22Rv1 (cell line): ENCODE results near the gene MSANTD2.

ENCODE experiments used
- H3K27ac ChIP-seq: fragments of 450-650 bp; 2 replicates; pipeline ENCODE4 v1.5.1; 2017
- ZFX ChIP-seq: fragments of 450-650 bp; IDR thresholded peaks from 2 replicates; pipeline ENCODE4 v1.6.1; 2017; ENCODE audit warnings: antibody characterized with exemption, borderline replicate concordance
- TF ChIP-seq, protein P1 (sequence below): fragments of 450-650 bp; IDR thresholded peaks from 2 replicates; pipeline ENCODE4 v1.5.1; 2017; ENCODE audit warnings: mild to moderate bottlenecking

MSANTD2 gene

GRCh38 chr11:124832571-124832970, 32.4 kb upstream of the MSANTD2 start:
- TF ChIP-seq ZFX = no peak
- TF ChIP-seq, protein P1, sequence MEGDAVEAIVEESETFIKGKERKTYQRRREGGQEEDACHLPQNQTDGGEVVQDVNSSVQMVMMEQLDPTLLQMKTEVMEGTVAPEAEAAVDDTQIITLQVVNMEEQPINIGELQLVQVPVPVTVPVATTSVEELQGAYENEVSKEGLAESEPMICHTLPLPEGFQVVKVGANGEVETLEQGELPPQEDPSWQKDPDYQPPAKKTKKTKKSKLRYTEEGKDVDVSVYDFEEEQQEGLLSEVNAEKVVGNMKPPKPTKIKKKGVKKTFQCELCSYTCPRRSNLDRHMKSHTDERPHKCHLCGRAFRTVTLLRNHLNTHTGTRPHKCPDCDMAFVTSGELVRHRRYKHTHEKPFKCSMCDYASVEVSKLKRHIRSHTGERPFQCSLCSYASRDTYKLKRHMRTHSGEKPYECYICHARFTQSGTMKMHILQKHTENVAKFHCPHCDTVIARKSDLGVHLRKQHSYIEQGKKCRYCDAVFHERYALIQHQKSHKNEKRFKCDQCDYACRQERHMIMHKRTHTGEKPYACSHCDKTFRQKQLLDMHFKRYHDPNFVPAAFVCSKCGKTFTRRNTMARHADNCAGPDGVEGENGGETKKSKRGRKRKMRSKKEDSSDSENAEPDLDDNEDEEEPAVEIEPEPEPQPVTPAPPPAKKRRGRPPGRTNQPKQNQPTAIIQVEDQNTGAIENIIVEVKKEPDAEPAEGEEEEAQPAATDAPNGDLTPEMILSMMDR = no peak
- no peak overlapping the region for H3K27ac ChIP-seq

DNA sequence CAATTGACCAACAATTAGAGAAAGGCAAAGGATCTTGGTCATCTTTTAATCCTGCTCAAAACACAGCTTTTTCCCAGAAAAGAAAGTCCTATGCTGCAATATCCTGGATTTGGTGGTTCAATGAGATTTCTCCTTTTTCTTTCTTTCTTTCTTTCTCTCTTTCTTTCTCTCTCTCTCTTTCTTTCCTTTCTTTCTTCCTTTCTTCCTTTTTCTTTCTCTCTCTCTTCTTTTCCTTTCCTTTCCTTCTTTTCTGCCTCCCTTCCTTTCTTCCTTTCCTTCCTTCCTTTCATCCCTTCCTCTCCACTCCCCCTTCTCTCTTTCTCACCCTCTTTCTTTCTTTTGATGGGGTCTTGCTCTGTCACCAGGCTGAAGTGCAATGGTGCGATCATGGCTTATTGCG, 31.7 kb upstream of the MSANTD2 start:
- no peak overlapping the region for H3K27ac ChIP-seq
- TF ChIP-seq ZFX = no peak
- TF ChIP-seq, protein P1 = no peak

GRCh38 chr11:124830749-124831148, 30.5 kb upstream of the MSANTD2 start:
- H3K27ac ChIP-seq = no peak overlapping the region
- no peak for TF ChIP-seq ZFX
- TF ChIP-seq, protein P1 = no peak

DNA sequence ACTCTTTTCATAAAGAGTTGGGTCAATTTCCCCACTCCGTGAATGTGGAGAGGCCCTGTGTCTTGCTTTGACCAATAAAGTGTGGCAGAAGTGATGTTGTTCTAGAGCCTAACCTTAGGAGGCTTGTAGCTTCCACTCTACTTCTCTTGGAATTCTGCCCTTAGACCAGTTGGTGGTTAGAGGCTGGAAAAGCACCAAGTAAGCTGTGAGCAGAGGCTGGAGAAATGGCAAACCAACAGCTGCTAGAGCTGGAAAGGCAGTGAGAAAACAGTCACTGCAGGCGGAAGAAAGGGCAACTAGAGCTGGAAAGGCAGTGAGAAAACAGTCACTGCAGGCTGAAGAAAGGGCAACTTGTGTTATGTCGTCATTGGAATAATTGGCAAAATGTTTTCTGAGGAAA, 29.8 kb upstream of the MSANTD2 start:
- no peak overlapping the region for H3K27ac ChIP-seq
- TF ChIP-seq ZFX = no peak
- TF ChIP-seq, protein P1 = no peak

GRCh38 chr11:124825876-124826275, 25.7 kb upstream of the MSANTD2 start:
- TF ChIP-seq, protein P1 = no peak
- TF ChIP-seq ZFX = no peak
- H3K27ac ChIP-seq = no peak overlapping the region

- no peak overlapping the region for H3K27ac ChIP-seq
- TF ChIP-seq, protein P1 = no peak
- no peak for TF ChIP-seq ZFX
These were observed 23.5 kb upstream of the MSANTD2 start for GRCh38 chr11:124823512-124824376.

GRCh38 chr11:124821995-124822730, 22.0 kb upstream of the MSANTD2 start:
- no peak overlapping the region for H3K27ac ChIP-seq
- TF ChIP-seq, protein P1 = no peak
- TF ChIP-seq ZFX = no peak
